CD14-positive monocyte (primary cell): ENCODE results near the gene DAD1. TPM values are rescaled to one million over a fixed set of nuclear protein-coding genes. Genes with fewer than 3 reads are reported as not detected.
"Not testable (repeated sequence)": the region's sequence is repeated elsewhere in the genome, so short reads cannot be mapped to it uniquely, and the experiment has no call there.

ENCODE experiments used
- DNase-seq, 3 donors: peaks; one replicate each; pipeline ENCODE4 v3.0.0-alpha.2; 2011 to 2022
- H2AFZ ChIP-seq: 2 replicates; pipeline ENCODE4 v1.6.0; 2012; ENCODE audit warnings: mild to moderate bottlenecking, low read depth, low read length, inconsistent platforms; ENCODE audit not compliant: insufficient read depth, poor library complexity, severe bottlenecking
- H3K27ac ChIP-seq, 2 donors: 1 replicate in 1 of 2; 2 replicates in 1 of 2; pipeline ENCODE4 v1.5.1; 2012 to 2013; ENCODE audit warnings: low read length in 2 of 2, control low read depth in 1 of 2, inconsistent platforms in 1 of 2, low read depth in 1 of 2, mild to moderate bottlenecking in 1 of 2
- H3K27me3 ChIP-seq, 2 donors: one replicate each; pipeline versions ENCODE4 v1.6.0 to v1.6.1; 2011 to 2013; ENCODE audit warnings: low read length in 2 of 2; ENCODE audit not compliant: control insufficient read depth in 2 of 2, insufficient read depth in 2 of 2
- H3K36me3 ChIP-seq, 2 donors: replicated peaks in 1 of 2; 1 replicate in 1 of 2; 2 replicates in 1 of 2; pipeline versions ENCODE4 v1.5.1 to v1.6.1; 2012 to 2013; ENCODE audit warnings: low read length in 2 of 2, control low read depth in 1 of 2, inconsistent platforms in 1 of 2, mild to moderate bottlenecking in 1 of 2; ENCODE audit not compliant: insufficient read depth in 2 of 2, control insufficient read depth in 1 of 2
- H3K4me1 ChIP-seq, 2 donors: 1 replicate in 1 of 2; 2 replicates in 1 of 2; pipeline versions ENCODE4 v1.5.1 to v1.6.1; 2012 to 2013; ENCODE audit warnings: low read length in 2 of 2, control low read depth in 1 of 2, inconsistent platforms in 1 of 2, mild to moderate bottlenecking in 1 of 2, moderate library complexity in 1 of 2; ENCODE audit not compliant: insufficient read depth in 2 of 2, control insufficient read depth in 1 of 2
- H3K4me2 ChIP-seq: replicated peaks from 2 replicates; pipeline ENCODE3; 2012; ENCODE audit warnings: low read length, moderate library complexity, mild to moderate bottlenecking; ENCODE audit not compliant: poor library complexity, severe bottlenecking; ENCODE audit errors: extremely low read depth
- H3K4me3 ChIP-seq, 3 experiments: fragments of 200-600 bp in 1 of 3; sonication (generic) in 1 of 3; replicated peaks in 1 of 3; 1 replicate in 2 of 3; 2 replicates in 1 of 3; pipeline ENCODE4 v1.5.1; 2011 to 2013; ENCODE audit warnings: low read length in 3 of 3, mild to moderate bottlenecking in 3 of 3, control low read depth in 2 of 3, low read depth in 2 of 3, inconsistent platforms in 1 of 3, moderate library complexity in 1 of 3
- H3K79me2 ChIP-seq: 2 replicates; pipeline ENCODE4 v1.6.0; 2012; ENCODE audit warnings: mild to moderate bottlenecking, control low read depth, inconsistent platforms, low read length, moderate library complexity; ENCODE audit not compliant: insufficient read depth
- H3K9ac ChIP-seq: 2 replicates; pipeline ENCODE4 v1.6.0; 2017; ENCODE audit warnings: low read length, mild to moderate bottlenecking; ENCODE audit not compliant: insufficient read depth, poor library complexity, severe bottlenecking
- H3K9me3 ChIP-seq, 2 donors: replicated peaks in 1 of 2; 1 replicate in 1 of 2; 2 replicates in 1 of 2; pipeline versions ENCODE4 v1.5.1 to v1.6.1; 2012 to 2013; ENCODE audit warnings: low read length in 2 of 2, control low read depth in 1 of 2; ENCODE audit not compliant: control insufficient read depth in 1 of 2, insufficient read depth in 1 of 2
- H4K20me1 ChIP-seq: 2 replicates; pipeline ENCODE4 v1.6.0; 2012; ENCODE audit warnings: mild to moderate bottlenecking, low read length, control low read depth, moderate library complexity; ENCODE audit not compliant: insufficient read depth
- H3K27ac Mint-ChIP-seq, 7 donors: one replicate each; pipeline ENCODE4 v1.8.0; 2020; ENCODE audit warnings: mild to moderate bottlenecking in 7 of 7, mixed read lengths in 7 of 7, moderate library complexity in 6 of 7, inconsistent platforms in 2 of 7
- H3K27me3 Mint-ChIP-seq, 3 donors: one replicate each; pipeline ENCODE4 v1.8.0; 2021 to 2022; ENCODE audit warnings: low read depth in 3 of 3, mild to moderate bottlenecking in 3 of 3, mixed read lengths in 3 of 3, moderate library complexity in 3 of 3, inconsistent platforms in 1 of 3
- H3K36me3 Mint-ChIP-seq, 2 donors: one replicate each; pipeline ENCODE4 v1.8.0; 2020; ENCODE audit warnings: mixed read lengths in 2 of 2, inconsistent platforms in 1 of 2, mild to moderate bottlenecking in 1 of 2
- H3K4me1 Mint-ChIP-seq: one replicate; pipeline ENCODE4 v1.8.0; 2020; ENCODE audit warnings: mild to moderate bottlenecking, mixed read lengths
- H3K4me3 Mint-ChIP-seq, 2 donors: one replicate each; pipeline ENCODE4 v1.8.0; 2020; ENCODE audit warnings: mild to moderate bottlenecking in 2 of 2, mixed read lengths in 2 of 2, moderate library complexity in 1 of 2
- H3K9me3 Mint-ChIP-seq, 7 donors: one replicate each; pipeline ENCODE4 v1.8.0; 2020 to 2022; ENCODE audit warnings: mixed read lengths in 7 of 7, mild to moderate bottlenecking in 6 of 7, moderate library complexity in 6 of 7, inconsistent platforms in 2 of 7
- WGBS: methylation state at CpG from one replicate; pipeline ENCODE4 v1.1.5; 2013; ENCODE audit warnings: missing lambda C conversion rate; ENCODE audit not compliant: insufficient coverage; 5-methylcytosine and 5-hydroxymethylcytosine counted together
- intact Hi-C, 2 donors: fragments of 100-400 bp; cut with micrococcal nuclease; formaldehyde crosslinking; loops; one replicate each; pipeline versions ENCODE4 v1.15.0 to v1.15.1; 2023
- polyA plus RNA-seq, 3 donors: library from polyadenylated mRNA; depleted of rRNA in 1 of 3; unstranded in 2 of 3; stranded (reverse) in 1 of 3; fragments of 300-500 nt in 2 of 3; fragments of >200 nt in 1 of 3; fragmentation: Illumina TruSeq in 2 of 3; gene quantifications; 1 replicate in 2 of 3; 2 replicates in 1 of 3; pipeline ENCODE4 v1.2.3, GENCODE V29; 2012 to 2021
- TF ChIP-seq, protein P1 (sequence below): fragments of 200-600 bp; IDR thresholded peaks from one replicate; pipeline ENCODE4 v1.8.0; 2022; ENCODE audit warnings: antibody characterized with exemption, mild to moderate bottlenecking

DAD1 gene
- polyA plus RNA-seq, 3 donors, result 126 to 444 (median 440) TPM

DNA sequence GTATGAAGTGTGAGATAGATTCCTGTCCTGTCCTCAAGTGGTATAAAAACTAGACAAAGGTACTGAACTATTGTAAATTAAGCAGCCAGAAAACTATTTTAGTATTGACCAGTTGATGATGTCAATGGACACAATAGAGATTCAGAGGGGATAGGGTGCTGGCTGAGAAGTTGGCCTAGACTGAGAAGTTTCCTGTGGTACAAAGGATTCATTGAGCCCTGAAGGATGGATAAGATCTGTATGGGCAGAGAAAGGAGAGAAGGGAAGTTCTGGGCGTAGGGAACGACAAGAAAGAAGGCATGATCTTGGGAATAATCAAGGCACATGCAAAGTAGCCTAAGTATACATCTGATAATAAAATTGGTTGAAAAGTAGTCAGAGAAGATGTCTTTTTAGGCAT lies 44.6 kb downstream of the DAD1 start:
- H4K20me1 ChIP-seq, result no peaks in the 10 kb centered on the region
- TF ChIP-seq, protein P1, sequence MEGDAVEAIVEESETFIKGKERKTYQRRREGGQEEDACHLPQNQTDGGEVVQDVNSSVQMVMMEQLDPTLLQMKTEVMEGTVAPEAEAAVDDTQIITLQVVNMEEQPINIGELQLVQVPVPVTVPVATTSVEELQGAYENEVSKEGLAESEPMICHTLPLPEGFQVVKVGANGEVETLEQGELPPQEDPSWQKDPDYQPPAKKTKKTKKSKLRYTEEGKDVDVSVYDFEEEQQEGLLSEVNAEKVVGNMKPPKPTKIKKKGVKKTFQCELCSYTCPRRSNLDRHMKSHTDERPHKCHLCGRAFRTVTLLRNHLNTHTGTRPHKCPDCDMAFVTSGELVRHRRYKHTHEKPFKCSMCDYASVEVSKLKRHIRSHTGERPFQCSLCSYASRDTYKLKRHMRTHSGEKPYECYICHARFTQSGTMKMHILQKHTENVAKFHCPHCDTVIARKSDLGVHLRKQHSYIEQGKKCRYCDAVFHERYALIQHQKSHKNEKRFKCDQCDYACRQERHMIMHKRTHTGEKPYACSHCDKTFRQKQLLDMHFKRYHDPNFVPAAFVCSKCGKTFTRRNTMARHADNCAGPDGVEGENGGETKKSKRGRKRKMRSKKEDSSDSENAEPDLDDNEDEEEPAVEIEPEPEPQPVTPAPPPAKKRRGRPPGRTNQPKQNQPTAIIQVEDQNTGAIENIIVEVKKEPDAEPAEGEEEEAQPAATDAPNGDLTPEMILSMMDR, result no peak
- Mint-ChIP-seq H3K36me3 (peaks cover 0 to 2% of the 10 kb centered on the region in 2 donors), H3K4me3 (no peak overlapping the region), H3K4me1 (peaks cover 3% of the 10 kb centered on the region), H3K27ac (no peak overlapping the region), H3K27me3 (peaks cover 0 to 1% (median 1%) of the 10 kb centered on the region in 3 donors), H3K9me3 (no peaks in the 10 kb centered on the region)
- H3K4me2 ChIP-seq, result no peak overlapping the region
- no peak overlapping the region for H3K9ac ChIP-seq
- H2AFZ ChIP-seq, result no peak overlapping the region
- H3K79me2 ChIP-seq, result no peaks in the 10 kb centered on the region
- H3K4me1 ChIP-seq, result no peaks in the 10 kb centered on the region
- no peaks in the 10 kb centered on the region for H3K27me3 ChIP-seq
- DNase-seq, result no peak
- intact Hi-C loops, result no loop called here
- no peak overlapping the region for H3K27ac ChIP-seq
- WGBS, result 100% methylated on average over 1 of the region's 2 CpGs
- H3K36me3 ChIP-seq, result no peaks in the 10 kb centered on the region
- H3K4me3 ChIP-seq, result no peak overlapping the region
- no peaks in the 10 kb centered on the region for H3K9me3 ChIP-seq

DNA sequence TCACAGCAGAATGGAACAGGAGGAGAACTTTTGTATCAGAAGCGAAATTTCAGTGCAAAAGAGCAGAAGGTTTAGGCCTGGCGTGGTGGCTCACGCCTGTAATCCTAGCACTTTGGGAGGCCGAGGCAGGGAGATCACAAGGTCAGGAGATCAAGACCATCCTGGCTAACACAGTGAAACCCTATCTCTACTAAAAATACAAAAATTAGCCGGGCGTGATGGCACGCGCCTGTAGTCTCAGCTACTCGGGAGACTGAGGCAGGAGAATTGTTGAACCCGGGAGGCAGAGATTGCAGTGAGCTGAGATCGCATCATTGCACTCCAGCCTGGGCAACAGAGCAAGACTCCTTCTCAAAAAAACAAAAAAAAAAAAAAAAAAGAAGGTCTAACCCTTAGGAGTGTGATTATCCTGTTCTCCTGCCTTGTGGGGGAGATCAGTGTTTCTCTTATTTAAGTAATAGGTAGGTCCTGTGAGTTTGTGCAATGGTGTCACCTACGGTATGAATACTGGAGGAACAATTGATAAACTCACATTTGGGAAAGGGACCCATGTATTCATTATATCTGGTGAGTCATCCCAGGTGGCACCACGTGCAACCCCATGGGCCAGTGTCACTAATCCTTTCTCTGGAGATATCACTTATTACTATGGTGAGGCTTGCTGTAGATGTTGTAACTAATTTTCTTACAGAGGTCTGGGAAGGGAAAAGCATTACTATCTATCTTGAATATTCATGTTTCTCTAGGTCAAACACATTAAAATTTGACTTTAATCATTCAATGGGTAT lies 45.3 kb downstream of the DAD1 start:
- H3K4me2 ChIP-seq, H3K4me1 ChIP-seq, DNase-seq, H3K27ac ChIP-seq, H3K79me2 ChIP-seq, H3K9ac ChIP-seq, H3K4me3 Mint-ChIP-seq, intact Hi-C loops, H3K36me3 ChIP-seq, H3K9me3 Mint-ChIP-seq, H3K27me3 ChIP-seq, H2AFZ ChIP-seq, H3K27me3 Mint-ChIP-seq, H3K4me3 ChIP-seq, H4K20me1 ChIP-seq, H3K9me3 ChIP-seq, H3K4me1 Mint-ChIP-seq, H3K36me3 Mint-ChIP-seq: not testable (repeated sequence)
- peak overlapping the region in 1 of 7 donors; percentile 21 for H3K27ac Mint-ChIP-seq
- WGBS, result 95% methylated on average over 3 of the region's 13 CpGs
